ENCODE results near the gene GDPD5.

- TF ChIP-seq, protein P1, sequence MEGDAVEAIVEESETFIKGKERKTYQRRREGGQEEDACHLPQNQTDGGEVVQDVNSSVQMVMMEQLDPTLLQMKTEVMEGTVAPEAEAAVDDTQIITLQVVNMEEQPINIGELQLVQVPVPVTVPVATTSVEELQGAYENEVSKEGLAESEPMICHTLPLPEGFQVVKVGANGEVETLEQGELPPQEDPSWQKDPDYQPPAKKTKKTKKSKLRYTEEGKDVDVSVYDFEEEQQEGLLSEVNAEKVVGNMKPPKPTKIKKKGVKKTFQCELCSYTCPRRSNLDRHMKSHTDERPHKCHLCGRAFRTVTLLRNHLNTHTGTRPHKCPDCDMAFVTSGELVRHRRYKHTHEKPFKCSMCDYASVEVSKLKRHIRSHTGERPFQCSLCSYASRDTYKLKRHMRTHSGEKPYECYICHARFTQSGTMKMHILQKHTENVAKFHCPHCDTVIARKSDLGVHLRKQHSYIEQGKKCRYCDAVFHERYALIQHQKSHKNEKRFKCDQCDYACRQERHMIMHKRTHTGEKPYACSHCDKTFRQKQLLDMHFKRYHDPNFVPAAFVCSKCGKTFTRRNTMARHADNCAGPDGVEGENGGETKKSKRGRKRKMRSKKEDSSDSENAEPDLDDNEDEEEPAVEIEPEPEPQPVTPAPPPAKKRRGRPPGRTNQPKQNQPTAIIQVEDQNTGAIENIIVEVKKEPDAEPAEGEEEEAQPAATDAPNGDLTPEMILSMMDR (IDR thresholded peaks at IDR 0.05), result peak in 3 of 7 experiments; percentile 41 to 82 (median 54)
- TF ChIP-seq POLR2A (IDR thresholded peaks at IDR 0.05), result no peak
- peak in 2 of 3 donors; percentile 14 to 33 for TF ChIP-seq POLR2AphosphoS5 (IDR thresholded peaks at IDR 0.05)
These were observed at the start of gene GDPD5 for GRCh38 chr11:75525433-75526191.

Measured in stomach (tissue), 4 donors.